ENCODE results near the gene PRAC1.

Gene PRAC1

GRCh38 chr17:48747445-48748363, 25.4 kb upstream of the PRAC1 start:
- DNase-seq (ENCODE audit: low read depth) = no peak

DNA sequence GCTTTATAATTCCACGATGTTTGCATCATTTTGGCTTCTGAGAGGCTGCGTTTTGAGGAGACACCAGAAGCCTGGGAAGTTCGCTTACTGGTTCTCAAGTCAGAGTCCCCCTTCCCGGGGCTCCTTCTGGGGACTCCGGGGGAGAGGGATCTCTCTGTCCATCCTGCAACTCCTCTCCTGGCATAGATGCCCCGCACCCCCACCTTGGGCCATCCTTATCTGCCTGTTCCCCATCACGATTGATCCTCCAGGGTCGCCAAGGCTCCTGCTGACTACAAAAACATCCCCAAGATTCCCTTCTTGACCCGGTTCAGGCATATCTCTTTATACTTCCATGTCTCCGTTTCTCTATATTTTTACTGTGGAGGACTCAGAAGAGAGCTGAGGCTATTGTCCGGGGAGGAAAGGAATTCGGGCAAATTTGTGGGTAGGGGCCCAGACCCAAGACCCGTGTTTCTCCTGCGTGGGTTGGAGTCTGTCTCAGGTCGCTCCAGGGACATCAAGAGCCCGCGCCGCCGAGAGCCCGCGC, 24.7 kb upstream of the PRAC1 start:
- DNase-seq (ENCODE audit: low read depth) = no peak

DNA sequence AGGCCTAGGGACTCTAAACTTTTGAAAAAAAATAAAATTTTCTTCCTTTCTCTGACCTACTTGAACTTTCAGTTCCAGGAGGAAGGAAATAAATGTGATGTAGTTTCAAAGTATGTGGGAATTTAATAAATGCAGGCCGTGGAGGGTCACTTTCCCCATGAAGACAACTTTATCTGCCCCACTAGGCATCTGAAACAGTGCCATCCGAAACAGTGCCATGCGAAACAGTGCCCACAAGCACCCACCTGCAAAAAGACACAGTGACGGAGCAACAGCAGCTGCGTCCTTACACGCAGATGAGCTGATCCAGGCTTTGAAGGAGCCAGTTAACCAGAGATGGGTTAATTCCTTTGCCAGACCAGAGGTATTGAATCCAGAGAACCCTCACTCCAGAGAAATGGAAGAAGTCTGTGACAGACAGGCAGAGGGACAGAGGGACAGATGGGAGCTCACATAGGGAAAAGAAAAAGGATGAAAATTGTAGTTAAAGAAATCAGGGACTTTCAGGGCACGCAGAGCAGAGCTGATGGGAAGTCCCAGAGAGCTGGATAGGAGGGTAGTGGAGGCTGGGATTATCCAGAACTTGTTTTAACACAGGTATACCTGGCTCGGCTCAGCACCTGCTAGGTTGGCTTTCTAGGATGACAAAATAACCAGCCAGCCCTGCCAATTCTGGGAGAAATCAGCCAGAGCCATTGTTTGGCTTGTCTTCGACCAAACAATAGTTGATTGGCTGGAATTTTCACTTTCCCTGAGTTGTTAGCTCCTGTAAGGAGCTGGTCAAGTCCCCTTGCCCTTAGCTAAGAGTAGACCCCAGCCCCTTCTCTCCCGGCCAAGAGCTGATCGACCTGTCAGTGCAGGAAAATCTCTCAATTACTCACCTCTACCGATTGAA, 23.3 kb upstream of the PRAC1 start:
- DNase-seq (ENCODE audit: low read depth) = no peak

DNA sequence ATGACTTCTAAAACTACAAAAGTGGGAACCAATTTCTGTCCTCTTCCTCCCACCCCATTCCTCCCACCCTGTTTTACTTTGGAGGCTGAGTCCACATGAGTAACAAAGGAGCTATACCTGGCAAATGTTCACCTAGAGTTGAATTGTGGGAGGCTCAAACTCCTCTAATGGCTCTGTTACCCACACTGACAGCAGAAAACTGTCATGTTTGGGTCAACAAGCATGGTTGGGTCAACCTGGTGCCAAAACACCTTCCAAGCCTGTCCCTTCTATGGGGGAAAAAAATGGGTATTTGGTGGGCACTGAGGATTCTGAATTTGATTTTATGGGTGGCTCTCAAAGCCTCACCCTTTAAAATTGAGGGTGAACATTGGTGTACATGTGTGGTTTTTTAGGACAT, 18.2 kb upstream of the PRAC1 start:
- no peak for DNase-seq (ENCODE audit: low read depth)

DNA sequence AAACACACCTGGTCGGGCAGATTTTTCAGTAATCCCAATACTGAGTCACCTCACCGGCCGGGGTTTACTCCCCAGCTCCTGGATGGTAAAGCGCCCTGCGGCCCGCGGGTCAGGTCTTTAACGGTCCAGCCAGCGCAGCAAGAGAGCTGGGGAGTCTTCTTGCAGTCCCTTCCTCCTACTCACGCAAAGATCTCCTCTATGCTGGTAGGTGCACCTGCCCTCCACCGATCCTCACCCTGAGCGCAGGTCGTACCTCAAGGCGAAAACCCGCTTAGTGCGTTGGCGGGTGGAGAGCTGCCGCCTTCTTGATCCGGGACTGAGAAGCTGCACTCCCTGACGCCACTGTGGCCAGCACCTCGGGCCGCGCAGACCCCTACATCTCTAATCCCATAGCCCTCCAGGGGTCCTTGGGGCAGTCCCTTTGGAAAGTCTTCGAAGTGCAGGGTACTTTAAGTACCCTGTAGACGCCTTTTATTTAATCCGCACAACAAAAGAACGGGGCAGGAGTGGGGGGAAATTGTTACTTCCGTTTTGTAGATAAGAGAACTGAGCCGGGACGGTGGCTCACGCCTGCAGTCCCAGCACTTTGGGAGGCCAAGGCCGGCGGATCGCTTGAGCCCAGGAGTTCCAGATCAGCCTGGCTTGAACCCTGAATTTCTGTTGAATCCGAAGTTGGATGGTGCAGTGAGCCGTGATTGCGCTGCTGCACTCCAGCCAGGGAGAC, 16.6 kb upstream of the PRAC1 start:
- no peak for DNase-seq (ENCODE audit: low read depth)

- no peak for DNase-seq (ENCODE audit: low read depth)
Measured at GRCh38 chr17:48738424-48738802, 16.1 kb upstream of the PRAC1 start.

DNA sequence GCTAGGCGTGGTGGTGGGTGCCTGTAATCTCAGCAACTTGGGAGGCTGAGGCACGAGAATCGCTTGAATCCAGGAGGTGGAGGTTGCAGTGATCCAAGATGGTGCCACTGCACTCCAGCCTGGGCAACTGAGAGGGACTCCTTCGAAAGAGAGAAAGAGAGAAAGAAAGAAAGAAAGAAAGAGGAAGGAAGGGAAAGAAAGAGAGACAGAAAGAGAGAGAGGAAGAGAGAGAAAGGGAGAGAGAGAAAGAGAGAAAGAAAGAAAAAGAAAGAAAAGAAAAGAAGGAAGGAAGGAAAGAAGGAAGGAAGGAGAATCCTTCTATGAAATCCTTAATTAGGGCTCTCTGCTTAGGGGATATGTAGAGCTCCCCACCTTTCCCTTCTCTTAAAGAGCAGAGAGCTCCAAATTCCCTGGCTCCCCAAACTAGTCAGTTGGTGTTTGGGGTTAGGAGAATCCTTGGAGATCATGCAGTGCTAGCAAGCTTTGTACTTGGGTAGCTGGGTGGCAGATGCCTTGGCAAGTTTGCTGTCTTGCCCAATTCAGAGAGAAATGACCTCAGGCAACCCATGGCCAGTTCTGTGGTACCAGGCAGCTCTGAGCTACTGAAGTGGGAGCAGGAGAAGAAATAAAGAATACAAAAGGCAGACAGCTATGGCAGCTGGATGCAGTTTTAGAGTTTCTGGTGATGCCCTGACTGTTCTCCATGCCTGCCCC, 15.2 kb upstream of the PRAC1 start:
- no peak for DNase-seq (ENCODE audit: low read depth)

GRCh38 chr17:48735062-48735351, 12.7 kb upstream of the PRAC1 start:
- DNase-seq (ENCODE audit: low read depth) = no peak

GRCh38 chr17:48734333-48735061, 12.2 kb upstream of the PRAC1 start:
- DNase-seq (ENCODE audit: low read depth) = no peak

GRCh38 chr17:48733632-48734328, 11.5 kb upstream of the PRAC1 start:
- no peak for DNase-seq (ENCODE audit: low read depth)

DNA sequence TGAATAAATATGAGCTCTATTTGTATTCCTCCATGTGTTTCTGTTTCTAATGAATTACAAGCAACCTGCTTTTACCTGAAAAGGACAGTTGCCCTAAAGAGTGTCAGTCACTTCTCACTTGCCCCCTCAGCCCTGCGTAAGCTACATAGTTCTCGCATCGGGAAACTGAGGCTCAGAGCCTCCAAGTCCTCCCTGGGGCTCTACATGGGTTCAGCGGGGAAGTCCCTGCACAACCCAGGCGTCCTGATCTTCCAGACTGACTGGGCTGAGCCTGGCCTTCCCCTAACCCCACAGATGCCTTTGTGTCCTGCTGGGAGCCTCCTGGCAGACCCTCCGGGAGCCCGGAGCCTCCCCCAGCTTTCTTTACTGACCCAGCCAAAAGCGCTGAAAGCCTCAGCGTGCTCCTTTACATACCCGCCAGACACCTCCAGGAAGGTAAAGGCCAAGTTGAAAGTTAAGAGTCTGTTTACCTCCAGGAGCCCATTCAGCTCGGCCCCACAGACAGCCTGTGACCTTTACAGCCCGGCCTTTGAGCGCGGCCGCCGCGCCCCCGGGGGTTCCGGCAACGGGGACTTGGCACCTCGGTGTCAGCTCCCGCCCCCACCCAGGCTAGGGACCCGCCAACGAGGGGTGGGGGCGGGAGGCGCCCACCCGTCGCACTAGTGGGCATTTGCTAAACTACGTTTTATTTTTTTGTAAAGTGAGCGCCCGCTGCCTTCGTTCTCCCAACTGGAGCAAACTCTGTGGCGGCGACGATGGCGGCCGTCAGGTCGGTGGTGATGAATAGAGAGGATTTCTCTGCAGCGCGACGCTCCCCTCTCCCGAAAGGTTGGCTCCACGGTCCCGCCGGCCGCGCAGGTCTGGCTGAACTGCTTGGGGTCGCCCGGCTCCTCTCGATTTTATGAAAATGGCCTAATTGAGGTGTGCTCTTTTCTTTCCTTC, 10.6 kb upstream of the PRAC1 start:
- DNase-seq (ENCODE audit: low read depth) = no peak

GRCh38 chr17:48731355-48731754, 9.0 kb upstream of the PRAC1 start:
- no peak for DNase-seq (ENCODE audit: low read depth)

DNA sequence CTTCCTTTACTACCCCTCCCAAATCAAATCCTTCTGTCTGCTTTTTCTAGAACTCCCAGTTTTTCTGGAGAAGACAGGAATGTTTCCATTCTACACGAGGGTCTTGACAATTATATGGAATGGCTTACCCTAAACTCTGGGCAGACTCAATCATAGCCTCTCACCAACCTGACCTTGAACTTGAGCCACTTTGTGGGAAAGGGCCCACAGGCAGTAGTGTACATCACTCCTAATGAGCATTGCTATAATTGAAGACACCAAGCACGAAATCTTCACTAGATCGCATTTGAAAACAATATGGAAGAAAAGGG, 7.9 kb upstream of the PRAC1 start:
- no peak for DNase-seq (ENCODE audit: low read depth)

- DNase-seq (ENCODE audit: low read depth) = no peak
Measured at GRCh38 chr17:48729335-48730239, 7.3 kb upstream of the PRAC1 start.

GRCh38 chr17:48728232-48729231, 6.2 kb upstream of the PRAC1 start, which contains the start of gene HOXB13:
HOXB13 (minus strand) TSS chr17:48728750; CDS start chr17:48728593, 157 bp downstream.
- DNase-seq (ENCODE audit: low read depth) = peak; percentile 22

DNA sequence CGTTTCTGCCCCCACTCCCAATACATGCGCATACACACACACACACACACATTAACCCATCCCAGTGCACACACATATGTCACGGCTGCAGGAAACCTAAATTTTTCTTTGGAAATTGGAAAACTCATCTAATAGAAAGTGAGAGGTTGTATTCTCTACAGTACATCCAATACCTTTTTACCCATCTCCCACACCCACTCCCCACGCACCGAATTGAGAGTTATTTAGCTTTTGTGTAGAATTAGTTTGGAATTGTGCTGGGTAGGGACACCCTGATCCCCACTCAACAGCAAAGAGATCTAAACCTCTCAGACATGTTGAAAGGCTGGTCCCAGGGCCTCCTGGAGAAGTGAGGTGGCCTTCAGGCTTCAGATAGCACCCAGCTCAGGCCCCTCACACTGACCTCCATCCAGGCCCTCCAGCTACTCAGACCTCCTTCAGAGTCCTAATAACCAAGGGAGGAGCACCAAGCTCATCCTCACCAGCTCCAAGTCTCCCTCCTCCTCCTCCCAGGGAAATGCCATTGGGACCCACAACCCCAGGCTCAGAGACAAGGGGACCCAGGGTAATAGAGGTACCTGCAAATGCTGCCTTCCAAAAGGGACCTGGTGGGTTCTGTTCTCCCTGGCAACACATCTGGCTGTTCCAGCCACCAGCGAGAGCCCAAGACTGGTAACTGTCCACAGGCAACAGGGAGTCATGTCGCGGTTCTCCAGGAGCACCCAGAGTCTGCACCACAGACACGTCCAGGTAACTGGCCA, 5.3 kb upstream of the PRAC1 start:
- DNase-seq (ENCODE audit: low read depth) = no peak
